AG10803 (cell line): ENCODE measurements around the gene MARCO.
A peak's percentile ranks its signal among the peaks of the same experiment; 100 is the strongest.

Source experiments
- DNase-seq: peaks from one replicate; pipeline ENCODE4 v3.0.0; 2010; ENCODE audit warnings: low read depth
- H3K4me3 ChIP-seq: 2 replicates; pipeline ENCODE4 v1.5.1; 2011; ENCODE audit warnings: mild to moderate bottlenecking, low read length, control low read depth
- TF ChIP-seq, protein P1 (sequence below): conservative IDR thresholded peaks from 2 replicates; pipeline ENCODE4 v1.5.1; 2011; ENCODE audit warnings: mild to moderate bottlenecking, low read length, control low read depth, inconsistent platforms

MARCO gene

DNA sequence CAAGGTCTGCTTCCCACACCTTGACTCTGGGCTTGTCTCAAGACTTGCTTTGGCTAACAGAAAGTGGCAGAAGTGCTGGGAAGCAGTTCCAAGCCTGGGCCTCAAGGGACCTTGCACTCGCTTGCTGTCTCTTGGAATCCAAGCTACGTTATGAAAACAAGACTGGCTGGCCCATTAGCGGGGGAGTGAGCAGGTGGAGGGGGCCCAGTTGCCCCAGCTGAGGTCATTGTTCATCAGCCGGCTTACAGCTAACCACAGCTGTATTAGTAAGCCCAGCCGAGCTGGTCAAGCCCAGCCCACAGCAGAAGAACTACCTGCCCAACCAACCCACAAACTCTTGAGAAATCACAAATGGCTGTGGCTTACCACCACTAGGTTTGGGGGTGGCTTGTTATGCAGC lies 63.1 kb downstream of the MARCO start:
- H3K4me3 ChIP-seq, result no peak overlapping the region
- DNase-seq, result no peak
- TF ChIP-seq, protein P1, sequence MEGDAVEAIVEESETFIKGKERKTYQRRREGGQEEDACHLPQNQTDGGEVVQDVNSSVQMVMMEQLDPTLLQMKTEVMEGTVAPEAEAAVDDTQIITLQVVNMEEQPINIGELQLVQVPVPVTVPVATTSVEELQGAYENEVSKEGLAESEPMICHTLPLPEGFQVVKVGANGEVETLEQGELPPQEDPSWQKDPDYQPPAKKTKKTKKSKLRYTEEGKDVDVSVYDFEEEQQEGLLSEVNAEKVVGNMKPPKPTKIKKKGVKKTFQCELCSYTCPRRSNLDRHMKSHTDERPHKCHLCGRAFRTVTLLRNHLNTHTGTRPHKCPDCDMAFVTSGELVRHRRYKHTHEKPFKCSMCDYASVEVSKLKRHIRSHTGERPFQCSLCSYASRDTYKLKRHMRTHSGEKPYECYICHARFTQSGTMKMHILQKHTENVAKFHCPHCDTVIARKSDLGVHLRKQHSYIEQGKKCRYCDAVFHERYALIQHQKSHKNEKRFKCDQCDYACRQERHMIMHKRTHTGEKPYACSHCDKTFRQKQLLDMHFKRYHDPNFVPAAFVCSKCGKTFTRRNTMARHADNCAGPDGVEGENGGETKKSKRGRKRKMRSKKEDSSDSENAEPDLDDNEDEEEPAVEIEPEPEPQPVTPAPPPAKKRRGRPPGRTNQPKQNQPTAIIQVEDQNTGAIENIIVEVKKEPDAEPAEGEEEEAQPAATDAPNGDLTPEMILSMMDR, result no peak

DNA sequence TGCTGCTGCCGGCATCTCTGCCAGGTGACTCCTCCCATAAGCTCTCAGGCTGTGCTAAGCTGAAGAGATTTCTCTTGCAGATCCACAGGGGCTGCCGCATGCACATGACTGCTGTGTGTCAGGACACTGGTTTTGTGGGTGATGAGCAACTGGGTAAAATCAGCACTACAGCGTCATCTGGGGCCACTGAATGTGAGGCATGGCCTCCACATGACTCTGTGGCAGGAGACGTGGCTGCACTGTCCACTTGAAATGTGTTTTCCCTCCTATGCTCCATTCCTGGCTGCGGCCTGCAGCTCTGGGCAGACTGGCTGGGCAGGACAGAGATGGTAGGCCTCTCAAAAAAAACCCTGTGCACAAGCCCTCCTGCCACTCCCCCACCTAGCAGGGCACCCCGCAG lies 63.6 kb downstream of the MARCO start:
- DNase-seq, result no peak
- no peak overlapping the region for H3K4me3 ChIP-seq
- TF ChIP-seq, protein P1, result no peak

- no peak for DNase-seq
These were observed 64.4 kb downstream of the MARCO start for GRCh38 chr2:119006441-119006840.

DNA sequence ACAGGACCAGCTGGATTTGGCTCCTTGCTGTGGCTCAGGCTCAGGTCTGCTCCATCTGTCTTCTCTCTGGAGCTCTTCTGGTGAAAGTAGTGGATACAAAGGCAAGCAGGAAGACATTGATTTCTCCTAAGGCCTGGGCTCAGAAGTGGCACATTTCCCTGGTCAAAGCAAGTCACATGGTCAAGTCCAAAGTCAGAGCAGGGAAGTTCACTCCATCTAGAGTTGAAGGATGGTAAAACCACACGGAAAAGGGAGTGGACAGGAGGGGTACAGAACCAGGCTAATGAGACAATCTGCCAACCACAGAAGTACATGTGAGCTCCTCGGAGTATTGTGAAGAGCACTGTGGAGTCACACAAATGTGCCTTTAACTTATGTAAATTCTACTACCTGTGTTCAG lies 66.1 kb downstream of the MARCO start:
- TF ChIP-seq, protein P1, result no peak; the same call in 1 of the 2 replicates
- H3K4me3 ChIP-seq, result no peak overlapping the region
- DNase-seq, result no peak

More at GRCh38 chr2:119006441-119006840, 64.4 kb downstream of the MARCO start:
- TF ChIP-seq, protein P1, result no peak
- no peak overlapping the region for H3K4me3 ChIP-seq

DNA sequence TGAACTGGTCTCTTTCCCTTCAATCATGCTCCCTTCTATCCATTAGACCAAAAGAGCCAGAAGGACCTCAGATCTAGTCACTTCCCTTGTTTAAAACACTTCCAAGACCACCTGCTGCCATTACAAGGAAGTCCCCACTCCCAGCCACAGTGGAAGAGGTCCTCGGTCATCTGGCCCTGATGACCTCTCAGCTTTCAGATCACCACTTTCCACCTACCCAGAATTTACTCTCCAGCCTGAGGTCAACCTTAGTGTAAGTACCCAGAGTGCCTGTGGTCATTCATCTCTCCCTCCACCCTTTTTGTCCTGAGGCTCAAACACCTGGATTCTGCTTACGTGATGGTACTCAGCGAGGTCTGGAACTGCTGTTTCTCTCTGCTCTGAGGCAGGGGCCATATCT lies 67.1 kb downstream of the MARCO start:
- TF ChIP-seq, protein P1, result no peak
- DNase-seq, result no peak
- H3K4me3 ChIP-seq, result no peak overlapping the region

DNA sequence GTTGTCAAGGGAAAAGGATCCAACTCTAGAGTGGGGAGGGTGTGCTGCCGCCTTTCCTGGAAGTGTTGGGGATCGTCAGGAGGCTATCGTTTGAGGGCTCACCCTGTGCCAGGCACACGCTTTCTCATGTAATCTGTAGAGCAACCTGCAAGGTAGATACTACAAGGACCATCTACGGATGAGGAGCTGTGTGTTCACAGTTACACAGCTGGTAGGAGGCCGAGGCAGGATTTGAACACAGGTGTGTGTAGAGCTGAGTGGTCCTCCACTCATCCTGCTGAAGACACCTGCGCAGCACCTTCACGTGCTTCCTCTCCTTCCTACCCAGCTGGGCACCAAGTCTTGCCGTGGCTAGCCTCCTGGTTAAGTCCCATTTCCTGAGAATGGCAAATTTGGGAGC lies 68.3 kb downstream of the MARCO start:
- TF ChIP-seq, protein P1, result no peak
- no peak overlapping the region for H3K4me3 ChIP-seq
- DNase-seq, result no peak

GRCh38 chr2:119011162-119011909 lies 69.3 kb downstream of the MARCO start:
- no peak overlapping the region for H3K4me3 ChIP-seq
- DNase-seq, result peak; percentile 22
- TF ChIP-seq, protein P1, result peak; percentile 50
